UCSD-AML1 (cell line): ENCODE results near the gene ADGRB3.

ENCODE experiments used
- DNase-seq: peaks from one replicate; lab custom pipeline; 2025; ENCODE audit not compliant: unreplicated experiment; lab: John Stamatoyannopoulos, UW

ADGRB3 gene

GRCh38 chr6:69303382-69303781 lies 668.3 kb downstream of the ADGRB3 start:
- no peak for DNase-seq

GRCh38 chr6:69305456-69305855 lies 670.4 kb downstream of the ADGRB3 start:
- DNase-seq: no peak

GRCh38 chr6:69308584-69308983 lies 673.5 kb downstream of the ADGRB3 start:
- DNase-seq: no peak

GRCh38 chr6:69311888-69312287 lies 676.8 kb downstream of the ADGRB3 start:
- DNase-seq: no peak

- no peak for DNase-seq
Observed at GRCh38 chr6:69314001-69314400, 678.9 kb downstream of the ADGRB3 start.

GRCh38 chr6:69314531-69314930 lies 679.4 kb downstream of the ADGRB3 start:
- DNase-seq: no peak

GRCh38 chr6:69331886-69332285 lies 696.8 kb downstream of the ADGRB3 start:
- DNase-seq: no peak

- no peak for DNase-seq
Observed at GRCh38 chr6:69337311-69337710, 702.2 kb downstream of the ADGRB3 start.

GRCh38 chr6:69338431-69339162 lies 703.5 kb downstream of the ADGRB3 start:
- no peak for DNase-seq

GRCh38 chr6:69339163-69339550 lies 704.1 kb downstream of the ADGRB3 start:
- no peak for DNase-seq

- DNase-seq: no peak
Observed at GRCh38 chr6:69340196-69340595, 705.1 kb downstream of the ADGRB3 start.

- DNase-seq: no peak
Observed at GRCh38 chr6:69343851-69344250, 708.8 kb downstream of the ADGRB3 start.

- DNase-seq: no peak
Observed at GRCh38 chr6:69349771-69350170, 714.7 kb downstream of the ADGRB3 start.

- DNase-seq: no peak
Observed at GRCh38 chr6:69362209-69362608, 727.1 kb downstream of the ADGRB3 start.

- DNase-seq: no peak
Observed at GRCh38 chr6:69366831-69367230, 731.7 kb downstream of the ADGRB3 start.

- DNase-seq: no peak
Observed at GRCh38 chr6:69368613-69369012, 733.5 kb downstream of the ADGRB3 start.

GRCh38 chr6:69370763-69371162 lies 735.7 kb downstream of the ADGRB3 start:
- no peak for DNase-seq

GRCh38 chr6:69378326-69378725 lies 743.2 kb downstream of the ADGRB3 start:
- no peak for DNase-seq

- DNase-seq: no peak
Observed at GRCh38 chr6:69379518-69379917, 744.4 kb downstream of the ADGRB3 start.

- no peak for DNase-seq
Observed at GRCh38 chr6:69383627-69384026, 748.5 kb downstream of the ADGRB3 start.

GRCh38 chr6:69386426-69386825 lies 751.3 kb downstream of the ADGRB3 start:
- no peak for DNase-seq

- DNase-seq: no peak
Observed at GRCh38 chr6:69390125-69390524, 755.0 kb downstream of the ADGRB3 start.

- no peak for DNase-seq
Observed at GRCh38 chr6:69391106-69391505, 756.0 kb downstream of the ADGRB3 start.
